ENCODE measurements around the gene MPI.

The MPI gene

DNA sequence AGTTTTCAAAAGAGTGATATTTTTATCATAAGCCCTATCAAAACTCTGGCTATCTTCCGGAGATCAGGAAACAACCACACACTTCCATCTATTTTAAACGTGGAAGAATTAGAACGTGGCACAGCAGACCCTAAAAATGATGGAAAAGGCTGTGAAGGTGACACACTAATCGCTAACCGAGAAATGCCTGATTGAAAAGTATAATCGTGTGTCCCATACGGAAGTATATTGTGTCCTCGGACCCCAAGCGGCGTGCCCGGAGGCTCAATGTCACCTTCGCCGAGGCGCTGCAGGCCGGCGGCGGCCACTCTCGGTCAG is 47.4 kb downstream of the MPI start:
- no peak for DNase-seq (ENCODE audit: low read depth)

DNA sequence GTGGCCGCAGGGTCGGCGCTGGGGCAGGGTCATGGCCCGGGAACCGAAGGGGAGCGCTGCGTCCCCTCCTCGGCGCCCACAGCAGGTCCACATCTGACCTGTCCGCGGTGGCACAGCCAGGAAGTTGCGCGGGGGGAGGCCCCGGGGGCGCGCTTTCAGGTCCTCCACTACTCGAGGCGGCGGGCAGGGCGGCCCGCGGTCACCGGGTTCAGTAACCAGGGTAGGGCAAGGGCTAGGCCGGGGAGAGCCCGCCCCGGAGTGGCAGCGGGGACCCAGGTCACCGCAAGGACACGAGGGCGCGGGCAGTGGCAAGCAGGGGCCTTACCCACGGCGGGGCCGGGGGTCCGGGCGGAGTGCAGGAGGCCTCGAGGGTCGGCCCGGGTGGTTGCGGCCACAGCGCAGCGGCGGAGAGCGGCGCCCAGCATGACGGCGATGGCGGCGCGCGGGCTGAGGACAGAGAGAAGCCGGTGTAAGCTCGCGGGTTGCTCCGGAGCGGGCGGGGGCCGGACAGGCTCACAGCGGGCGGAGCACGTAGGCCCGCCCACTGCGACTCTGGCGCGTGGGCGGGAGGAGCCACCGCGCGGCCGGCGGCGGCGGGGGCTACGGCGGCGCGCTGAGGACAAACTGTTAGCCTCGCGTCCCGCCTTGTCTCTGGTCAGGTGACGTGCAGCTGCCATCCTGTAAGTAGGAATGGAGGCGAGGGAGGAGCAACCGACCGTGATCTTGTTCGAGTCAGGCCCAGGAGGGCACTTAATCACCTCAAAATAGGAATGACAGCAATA is 47.9 kb downstream of the MPI start, which contains the start of gene COX5A:
COX5A (minus strand) TSS at position 484 of the 782 bp plus-strand sequence; CDS start at position 425, 59 bp downstream.
- peak; percentile 82 for DNase-seq (ENCODE audit: low read depth)

DNA sequence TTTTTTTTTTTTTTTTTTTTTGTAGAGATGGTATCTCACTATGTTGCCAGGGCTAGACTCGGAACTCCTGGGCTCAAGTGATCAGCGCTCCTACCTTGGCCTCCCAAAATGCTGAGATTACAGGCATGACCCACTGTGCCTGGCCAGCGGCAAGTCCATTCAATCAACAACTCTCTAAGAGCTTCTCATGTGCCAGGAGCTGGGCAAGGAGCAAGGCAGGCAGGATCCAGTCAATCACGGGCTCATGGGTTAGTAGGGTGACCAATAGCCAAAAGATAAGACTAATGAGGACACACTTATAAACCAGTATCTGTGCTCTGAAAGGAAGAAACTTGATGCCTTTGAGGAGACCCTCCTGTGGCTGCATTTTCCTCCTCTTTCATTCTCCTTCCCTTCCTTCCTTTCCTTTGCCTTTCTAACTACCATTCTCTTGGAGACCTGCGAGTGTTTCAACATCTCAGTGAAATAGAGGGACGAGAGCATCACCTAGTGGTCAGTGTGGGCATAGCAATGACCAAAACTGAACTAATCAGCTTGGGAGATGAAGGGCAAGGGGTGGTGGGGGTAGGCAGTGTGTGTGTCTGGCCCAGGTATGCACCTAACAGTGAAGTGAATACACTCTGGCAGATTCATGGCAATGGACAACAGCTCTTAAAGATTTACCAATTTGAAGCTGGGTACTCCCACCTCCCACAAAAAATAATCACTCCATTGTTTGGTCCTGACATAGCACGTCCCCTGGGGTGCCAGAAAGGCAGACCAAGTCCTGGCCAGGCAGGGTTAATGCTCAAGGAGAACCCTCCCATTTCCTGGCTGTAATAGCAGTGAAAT is 60.5 kb downstream of the MPI start:
- peak; percentile 75 for DNase-seq (ENCODE audit: low read depth)

DNA sequence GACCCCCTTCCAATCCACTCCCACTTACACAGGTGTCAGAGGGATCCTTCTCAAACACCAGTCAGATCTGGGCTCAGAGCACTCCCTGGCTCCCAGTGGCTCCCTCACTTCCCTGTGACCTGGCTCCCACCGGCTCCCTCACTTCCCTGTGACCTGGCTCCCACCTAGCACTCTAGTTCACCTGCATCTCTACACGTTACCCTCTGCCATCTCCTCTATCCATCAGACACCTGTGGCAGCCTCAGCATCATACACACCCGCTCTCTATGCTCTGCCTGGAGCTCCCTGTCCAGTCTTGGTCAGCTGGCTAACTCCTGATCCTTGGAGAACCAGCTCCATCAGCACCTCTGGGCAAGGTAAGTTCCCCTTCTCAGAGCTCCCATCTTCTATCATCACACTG is 61.2 kb downstream of the MPI start:
- DNase-seq (ENCODE audit: low read depth) = no peak

Data from stimulated activated CD8-positive, alpha-beta memory T cell treated with anti-CD3 and anti-CD28 coated beads, Interleukin-12 subunit alpha, Interleukin-12 subunit beta, amount 100 ng/mL, for 1 hour (primary cell).